Stimulated activated CD8-positive, alpha-beta memory T cell treated with anti-CD3 and anti-CD28 coated beads, Interleukin-15, amount 100 ng/mL, for 48 hours (primary cell): ENCODE measurements around the gene CD47.

Experiments used
- DNase-seq, 2 donors: peaks; one replicate each; pipeline ENCODE4 v3.0.0-alpha.2; 2020; ENCODE audit warnings: low read depth in 2 of 2

CD47 gene

GRCh38 chr3:108013141-108014055 lies 77.4 kb downstream of the CD47 start:
- DNase-seq, result no peak

GRCh38 chr3:108012304-108012703 lies 78.5 kb downstream of the CD47 start:
- DNase-seq, result no peak

GRCh38 chr3:108011616-108012015 lies 79.2 kb downstream of the CD47 start:
- no peak for DNase-seq

DNA sequence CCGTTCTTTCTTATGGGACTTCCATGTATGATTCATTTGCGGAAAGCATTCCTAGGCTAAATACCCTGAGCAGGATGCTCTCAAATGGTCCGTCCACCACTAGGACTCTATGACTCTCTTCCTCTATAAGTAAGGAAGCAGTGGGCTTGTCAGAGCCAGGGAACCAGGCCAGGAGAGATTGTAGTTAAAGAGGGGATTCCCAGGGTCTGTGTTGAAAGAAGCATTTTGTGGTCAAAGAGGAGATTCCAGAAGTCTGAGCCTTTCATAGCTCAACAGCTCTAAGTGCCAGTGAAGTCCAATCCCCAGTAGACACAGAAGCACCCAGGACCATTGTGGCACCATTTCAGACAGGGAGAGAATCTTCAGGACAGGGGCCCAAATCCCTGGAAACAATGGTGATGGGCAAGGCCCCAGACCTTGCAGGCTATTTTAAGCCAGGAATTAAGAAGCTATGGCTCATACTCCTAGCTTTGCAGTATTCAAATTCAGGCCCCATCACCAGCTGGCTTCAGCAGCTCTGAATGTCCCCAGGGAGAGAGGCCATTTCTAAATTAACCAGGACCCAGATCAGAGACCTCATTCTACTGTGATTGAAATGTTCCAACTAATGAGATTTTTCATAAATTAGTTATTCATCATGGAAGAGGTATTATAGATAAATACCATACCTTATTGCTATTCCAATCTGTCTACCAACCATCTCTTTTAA lies 81.7 kb downstream of the CD47 start:
- no peak for DNase-seq

DNA sequence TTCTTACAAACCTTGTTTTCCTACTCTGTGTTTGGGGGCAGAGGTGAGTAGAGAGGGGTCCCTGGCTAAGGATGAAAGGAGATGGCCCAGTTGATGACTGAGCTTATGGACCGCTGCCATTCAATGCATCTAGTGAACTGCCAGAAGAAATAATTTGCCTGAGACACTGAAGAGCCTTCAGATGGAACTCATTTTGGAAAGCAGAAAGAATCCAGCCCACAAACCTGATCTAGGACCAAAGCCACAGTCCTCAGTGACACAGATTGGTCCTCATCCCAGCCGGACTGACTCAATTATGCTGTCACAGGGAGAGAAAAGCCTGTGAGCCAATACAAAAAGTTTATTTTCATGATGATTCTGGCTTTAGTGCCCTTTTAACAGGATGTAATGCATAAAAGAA lies 82.7 kb downstream of the CD47 start:
- DNase-seq, result no peak

GRCh38 chr3:108006881-108007331 lies 83.9 kb downstream of the CD47 start:
- no peak for DNase-seq

DNA sequence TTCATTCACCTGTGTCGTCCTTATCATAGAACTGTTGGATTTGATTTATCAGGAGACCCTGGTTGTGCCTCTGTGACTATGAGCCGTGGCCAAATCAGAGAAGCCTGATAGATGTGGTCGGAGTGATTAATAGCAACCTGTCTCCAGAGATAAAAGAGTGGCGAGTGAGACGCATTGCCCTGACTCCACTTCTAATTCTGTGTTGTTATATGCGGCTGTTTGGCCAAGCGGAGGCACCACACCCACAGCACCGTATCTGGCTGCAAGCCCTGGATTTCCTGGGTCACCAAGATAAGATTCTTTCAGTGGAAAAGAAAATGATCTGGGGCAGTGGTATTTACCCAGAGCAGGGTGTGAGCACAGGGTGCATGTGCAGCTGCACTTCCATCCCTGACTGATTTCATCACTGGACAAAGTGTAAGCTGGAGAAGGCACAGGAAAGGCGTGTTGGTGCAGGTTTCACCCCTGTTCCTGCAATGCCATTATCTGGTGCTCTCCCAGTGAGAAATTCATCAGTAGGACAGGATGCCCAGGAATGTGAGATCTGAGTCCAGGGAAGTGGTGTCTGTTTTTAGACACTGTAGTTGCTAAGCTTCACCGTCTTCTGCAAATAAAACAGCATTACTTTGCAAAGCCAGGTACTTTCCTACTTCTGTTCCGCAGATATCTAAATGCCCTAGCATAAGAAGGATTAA lies 84.6 kb downstream of the CD47 start:
- DNase-seq, result no peak

GRCh38 chr3:108004647-108005046 lies 86.2 kb downstream of the CD47 start:
- no peak for DNase-seq

GRCh38 chr3:108001457-108001856 lies 89.4 kb downstream of the CD47 start:
- DNase-seq, result no peak

DNA sequence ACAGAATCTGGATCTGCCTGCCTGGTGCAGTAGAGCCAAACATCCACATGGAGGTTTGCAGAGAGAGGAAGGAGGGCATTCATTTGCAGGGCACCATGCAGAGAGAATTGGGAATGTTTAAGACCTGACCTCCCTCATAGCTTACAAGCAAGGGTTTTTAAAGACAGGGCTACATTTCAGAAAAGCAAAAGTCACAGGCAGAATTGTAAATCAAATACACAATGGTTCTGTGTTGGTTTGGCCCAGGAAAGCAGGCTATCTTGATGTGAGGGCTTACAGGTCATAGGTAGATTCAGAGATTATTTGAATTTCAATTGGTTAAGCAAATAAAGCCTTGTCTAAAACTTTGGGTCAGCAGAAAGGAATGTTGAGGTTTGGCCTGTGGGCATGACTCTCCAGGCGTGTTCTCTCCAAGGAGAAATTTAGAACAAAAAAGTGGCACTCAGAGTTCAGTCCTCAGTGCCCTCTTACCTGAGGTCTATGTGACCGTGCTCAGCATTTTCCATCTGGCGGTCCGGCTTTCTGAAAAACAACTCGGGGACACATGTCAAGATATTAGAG lies 91.5 kb downstream of the CD47 start:
- no peak for DNase-seq

GRCh38 chr3:107997671-107998070 lies 93.2 kb downstream of the CD47 start:
- DNase-seq, result no peak

DNA sequence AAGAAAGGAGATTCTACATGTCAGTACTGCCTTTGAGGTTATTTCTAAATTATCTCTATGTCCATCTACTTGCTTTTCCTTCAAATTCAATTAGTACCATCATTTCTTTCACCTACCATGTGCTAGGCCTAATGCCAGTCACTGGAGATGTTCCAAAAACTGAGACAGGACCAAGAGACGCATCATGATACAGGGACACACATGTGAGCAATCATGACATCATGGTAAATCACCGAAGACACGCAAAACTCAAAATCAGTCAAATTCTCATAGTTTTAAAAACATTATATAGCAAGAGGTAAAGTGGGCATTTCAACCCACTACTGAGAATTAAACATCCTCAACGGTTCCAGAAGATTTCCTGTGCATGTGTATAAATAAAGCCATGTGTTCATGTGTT lies 95.0 kb downstream of the CD47 start:
- DNase-seq, result no peak

- DNase-seq, result no peak
Observed at GRCh38 chr3:107994956-107995715, 95.7 kb downstream of the CD47 start.

DNA sequence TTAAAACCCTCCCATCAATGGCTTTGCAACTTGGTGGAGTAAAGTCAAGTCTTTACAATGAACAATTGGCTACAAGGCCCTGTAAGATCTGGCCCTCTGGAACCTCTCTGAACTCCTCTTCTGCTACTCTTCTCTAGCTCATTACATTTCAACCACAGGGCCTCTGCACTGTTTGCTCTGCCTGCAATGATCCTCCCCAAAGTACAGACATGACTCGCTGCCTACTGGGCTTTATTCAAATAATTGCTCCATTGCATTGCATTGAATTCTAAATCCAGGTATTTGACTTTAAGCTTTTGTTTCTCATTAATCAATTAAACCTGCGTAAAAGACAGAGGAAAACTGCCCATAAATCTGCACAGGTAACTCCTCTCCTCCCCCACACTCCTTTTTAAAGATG lies 96.7 kb downstream of the CD47 start:
- no peak for DNase-seq

- DNase-seq, result no peak
Observed at GRCh38 chr3:107993771-107994170, 97.1 kb downstream of the CD47 start.
